Neuronal stem cell (in vitro differentiated cells): Measurements from ENCODE around the gene CENPM.

ENCODE experiments used
- DNase-seq: peaks from one replicate; pipeline ENCODE4 v3.0.0-alpha.2; 2013; ENCODE audit warnings: low spot score
- H2AFZ ChIP-seq: one replicate; pipeline ENCODE4 v1.6.1; 2013; ENCODE audit warnings: mild to moderate bottlenecking, low read length, inconsistent platforms
- H2AK5ac ChIP-seq: 2 replicates; pipeline ENCODE4 v1.6.1; 2013; ENCODE audit warnings: low read depth, mild to moderate bottlenecking, inconsistent platforms, low read length, moderate library complexity, mixed read lengths
- H2BK120ac ChIP-seq: 2 replicates; pipeline ENCODE4 v1.6.1; 2013; ENCODE audit warnings: low read depth, mild to moderate bottlenecking, inconsistent platforms, low read length, moderate library complexity, mixed read lengths
- H2BK12ac ChIP-seq: one replicate; pipeline ENCODE4 v1.6.1; 2013; ENCODE audit warnings: low read length, inconsistent platforms
- H2BK15ac ChIP-seq: 2 replicates; pipeline ENCODE4 v1.6.1; 2013; ENCODE audit warnings: mild to moderate bottlenecking, low read length, inconsistent platforms, mixed read lengths
- H2BK5ac ChIP-seq: one replicate; pipeline ENCODE4 v1.6.1; 2013; ENCODE audit warnings: inconsistent platforms, mild to moderate bottlenecking, low read length, moderate library complexity
- H3K14ac ChIP-seq: one replicate; pipeline ENCODE4 v1.6.1; 2013; ENCODE audit warnings: low read length, inconsistent platforms
- H3K18ac ChIP-seq: 2 replicates; pipeline ENCODE4 v1.6.1; 2013; ENCODE audit warnings: low read length, inconsistent platforms
- H3K23ac ChIP-seq: 2 replicates; pipeline ENCODE4 v1.6.1; 2013; ENCODE audit warnings: low read depth, mild to moderate bottlenecking, mixed read lengths, low read length, inconsistent platforms; ENCODE audit not compliant: poor library complexity
- H3K27ac ChIP-seq: replicated peaks from 3 replicates; pipeline ENCODE4 v1.5.1; 2013; ENCODE audit warnings: low read length, inconsistent platforms
- H3K27me3 ChIP-seq, 3 experiments: 2 replicates each; pipeline ENCODE4 v1.6.1; 2013; ENCODE audit warnings: low read length in 3 of 3, mild to moderate bottlenecking in 2 of 3, inconsistent platforms in 1 of 3, low read depth in 1 of 3, mixed read lengths in 1 of 3, moderate library complexity in 1 of 3; ENCODE audit not compliant: control insufficient read depth in 3 of 3, insufficient read depth in 3 of 3
- H3K36me3 ChIP-seq, 2 donors: replicated peaks in 1 of 2; 2 replicates each; pipeline ENCODE4 v1.6.1; 2013; ENCODE audit warnings: low read length in 2 of 2; ENCODE audit not compliant: control insufficient read depth in 2 of 2, insufficient read depth in 2 of 2
- H3K4ac ChIP-seq: 2 replicates; pipeline ENCODE4 v1.6.1; 2013; ENCODE audit warnings: inconsistent platforms, mild to moderate bottlenecking, low read length, moderate library complexity
- H3K4me1 ChIP-seq, 2 donors: 1 replicate in 1 of 2; 2 replicates in 1 of 2; pipeline ENCODE4 v1.6.1; 2013; ENCODE audit warnings: low read length in 2 of 2, low read depth in 1 of 2; ENCODE audit not compliant: control insufficient read depth in 2 of 2, insufficient read depth in 1 of 2
- H3K4me2 ChIP-seq: one replicate; pipeline ENCODE4 v1.6.1; 2013; ENCODE audit warnings: mild to moderate bottlenecking, low read length, inconsistent platforms; ENCODE audit not compliant: insufficient read depth, poor library complexity, severe bottlenecking
- H3K4me3 ChIP-seq, 2 donors: 2 replicates each; pipeline ENCODE4 v1.5.1; 2013; ENCODE audit warnings: low read length in 2 of 2, mild to moderate bottlenecking in 2 of 2, inconsistent platforms in 1 of 2, moderate library complexity in 1 of 2
- H3K79me1 ChIP-seq: one replicate; pipeline ENCODE4 v1.6.1; 2013; ENCODE audit warnings: low read depth, mild to moderate bottlenecking, inconsistent platforms, low read length, moderate library complexity
- H3K9ac ChIP-seq: one replicate; pipeline ENCODE4 v1.6.1; 2013; ENCODE audit warnings: mild to moderate bottlenecking, low read depth, low read length, inconsistent platforms; ENCODE audit not compliant: poor library complexity
- H3K9me3 ChIP-seq, 2 donors: replicated peaks in 1 of 2; 2 replicates each; pipeline versions ENCODE3 to v1.6.1; 2013; ENCODE audit warnings: low read length in 2 of 2, mild to moderate bottlenecking in 2 of 2, inconsistent platforms in 1 of 2, low read depth in 1 of 2, mixed read lengths in 1 of 2, moderate library complexity in 1 of 2; ENCODE audit not compliant: control insufficient read depth in 2 of 2, insufficient read depth in 1 of 2
- H4K8ac ChIP-seq: one replicate; pipeline ENCODE4 v1.6.1; 2013; ENCODE audit warnings: low read depth, mild to moderate bottlenecking, inconsistent platforms, low read length, moderate library complexity
- H4K91ac ChIP-seq: one replicate; pipeline ENCODE4 v1.6.1; 2013; ENCODE audit warnings: low read length, low read depth, mild to moderate bottlenecking, inconsistent platforms; ENCODE audit not compliant: poor library complexity
- WGBS, 2 donors: extraction: QIAGEN DNeasy Blood & Tissue Kit; methylation state at CpG; one replicate each; pipeline ENCODE4 v1.1.7; 2013; ENCODE audit warnings: missing lambda C conversion rate in 2 of 2, mixed read lengths in 1 of 2; ENCODE audit not compliant: insufficient read length in 2 of 2, insufficient replicate concordance in 1 of 2; ENCODE audit errors: extremely low coverage in 2 of 2; 5-methylcytosine and 5-hydroxymethylcytosine counted together

Gene CENPM

DNA sequence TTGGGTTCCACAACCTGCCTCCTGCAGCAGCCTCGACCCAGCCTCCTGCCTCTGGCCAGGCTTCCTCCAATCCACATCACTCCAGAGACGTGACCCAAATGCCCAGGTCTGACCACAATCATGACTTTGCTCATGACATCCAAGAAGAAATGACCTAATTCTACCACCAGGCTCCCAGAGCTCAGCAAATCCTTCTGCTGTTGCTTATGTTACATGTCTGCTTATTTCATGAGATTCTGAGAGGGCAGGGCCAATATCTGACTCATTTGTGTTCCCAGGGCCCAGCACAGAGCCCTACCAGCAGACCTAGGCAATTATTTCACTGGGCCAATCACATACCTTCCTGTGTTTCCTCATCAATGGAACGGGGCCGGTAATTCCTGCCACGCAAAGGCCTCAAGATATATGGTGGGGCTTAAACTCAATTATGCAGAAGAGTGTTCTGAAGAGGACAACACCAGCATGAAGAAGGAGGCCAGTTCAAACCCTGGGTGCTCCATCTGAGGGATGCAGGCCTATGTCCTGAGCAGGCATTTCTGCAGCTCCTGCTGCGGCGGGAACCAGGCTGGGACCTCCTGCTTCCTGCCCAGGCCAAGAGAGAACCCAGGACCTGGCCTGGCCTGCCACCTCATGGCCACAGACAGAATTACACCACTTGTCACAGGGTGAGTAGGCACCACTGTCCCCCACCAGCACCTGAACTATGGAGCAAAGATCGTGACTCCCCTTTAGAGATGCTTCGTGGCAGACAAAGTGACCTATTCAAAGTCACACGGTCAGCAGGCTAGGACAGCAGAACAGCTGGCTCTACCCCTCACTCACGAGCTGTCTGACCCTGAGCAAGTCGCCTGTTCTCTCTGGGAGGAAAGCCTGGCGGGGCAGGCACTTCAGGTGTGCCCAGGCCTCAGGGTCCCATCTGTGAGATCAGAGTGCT is 5.9 kb downstream of the CENPM start:
- Histone ChIP-seq H2AK5ac (no peak overlapping the region), H4K91ac (no peak overlapping the region), H3K4me3 (no peak overlapping the region), H3K79me1 (peaks cover 17% of the 10 kb centered on the region), H2BK15ac (no peak overlapping the region), H3K18ac (no peak overlapping the region), H3K9ac (no peak overlapping the region), H3K4me2 (no peak overlapping the region), H3K4ac (no peak overlapping the region), H2BK5ac (no peak overlapping the region), H3K27me3 (no peaks in the 10 kb centered on the region), H3K23ac (no peak overlapping the region), H4K8ac (no peak overlapping the region), H3K27ac (no peak overlapping the region), H2BK12ac (no peak overlapping the region), H3K36me3 (peaks cover 49 to 91% of the 10 kb centered on the region in 2 donors), H2AFZ (no peak overlapping the region), H3K9me3 (peaks cover 0 to 2% of the 10 kb centered on the region in 2 donors), H3K4me1 (peaks cover 6 to 7% of the 10 kb centered on the region in 2 donors), H2BK120ac (no peak overlapping the region), H3K14ac (no peak overlapping the region)
- peak; percentile 70 for DNase-seq
- WGBS, 2 donors, result no CpG with 5 or more reads among the region's 13 CpGs

DNA sequence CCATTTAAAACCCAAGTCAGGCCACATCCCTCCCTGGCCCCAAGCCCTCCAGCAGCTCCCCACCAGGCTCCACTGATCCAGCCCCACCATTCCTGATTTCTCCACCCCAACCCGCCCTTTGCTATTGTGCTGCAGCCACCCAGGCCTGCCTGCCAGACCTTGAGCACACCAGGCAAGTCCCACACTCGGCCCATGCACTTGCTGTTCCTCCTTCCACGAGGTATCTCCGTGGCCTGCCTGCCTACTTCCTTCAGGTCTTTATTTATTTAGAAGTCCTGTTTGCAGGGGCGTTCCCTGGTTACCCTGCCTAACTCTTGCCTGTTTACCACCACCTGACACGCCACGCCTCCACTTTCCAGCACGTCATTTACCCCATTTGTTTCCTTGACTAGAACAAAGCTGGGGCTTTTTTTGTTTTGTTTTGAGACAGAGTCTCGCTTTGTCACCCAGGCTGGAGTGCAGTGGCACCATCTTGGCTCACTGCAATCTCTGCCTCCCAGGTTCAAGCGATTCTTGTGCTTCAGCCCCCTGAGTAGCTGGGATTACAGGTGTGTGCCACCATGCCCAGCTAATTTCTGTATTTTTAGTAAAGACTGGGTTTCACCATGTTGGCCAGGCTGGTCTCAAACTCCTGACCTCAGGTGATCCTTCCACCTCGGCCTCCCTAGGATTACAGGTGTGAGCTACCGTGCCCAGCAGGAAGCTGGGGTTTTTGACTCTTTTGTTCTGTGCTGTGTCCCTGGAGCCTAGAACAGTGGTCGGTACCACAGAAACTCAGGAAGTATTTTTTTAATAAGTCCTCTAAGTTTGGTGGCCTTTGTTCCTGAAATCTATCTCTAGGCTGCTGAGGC is 6.7 kb downstream of the CENPM start:
- Histone ChIP-seq H3K4ac (no peak overlapping the region), H2BK15ac (no peak overlapping the region), H4K8ac (no peak overlapping the region), H3K9me3 (peaks cover 0 to 2% of the 10 kb centered on the region in 2 donors), H2BK120ac (no peak overlapping the region), H3K23ac (no peak overlapping the region), H2BK12ac (no peak overlapping the region), H3K27me3 (no peaks in the 10 kb centered on the region), H4K91ac (no peak overlapping the region), H3K14ac (no peak overlapping the region), H2BK5ac (no peak overlapping the region), H3K18ac (no peak overlapping the region), H3K4me1 (no peaks in the 10 kb centered on the region), H3K4me3 (no peak overlapping the region), H2AK5ac (no peak overlapping the region), H3K27ac (no peak overlapping the region), H3K9ac (no peak overlapping the region), H2AFZ (no peak overlapping the region), H3K36me3 (peaks cover 47 to 92% of the 10 kb centered on the region in 2 donors), H3K79me1 (peaks cover 11% of the 10 kb centered on the region), H3K4me2 (no peak overlapping the region)
- no peak for DNase-seq
- no CpG with 5 or more reads among the region's 13 CpGs for WGBS, 2 donors

DNA sequence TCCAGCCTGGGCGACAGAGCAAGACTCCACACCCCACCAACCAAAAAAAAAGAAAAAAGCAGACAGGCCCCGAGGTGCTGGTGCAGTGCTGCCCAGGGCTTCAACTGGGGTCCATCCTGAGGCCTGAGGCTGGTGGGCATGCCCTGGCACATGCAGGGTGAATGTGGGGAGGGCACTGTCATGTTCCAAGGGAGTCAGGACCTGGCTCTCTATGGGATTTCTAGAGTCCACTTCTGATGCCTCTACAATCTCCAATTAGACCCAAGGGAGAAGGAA is 10.1 kb downstream of the CENPM start:
- no peak overlapping the region for H2AFZ ChIP-seq
- no CpG with 5 or more reads among the region's 2 CpGs for WGBS, 2 donors
- no peak overlapping the region for H3K23ac ChIP-seq
- H3K14ac ChIP-seq, result no peak overlapping the region
- H2BK120ac ChIP-seq, result no peak overlapping the region
- H2AK5ac ChIP-seq, result no peak overlapping the region
- H3K4me1 ChIP-seq, result peaks cover 0 to 2% of the 10 kb centered on the region in 2 donors
- no peak overlapping the region for H4K91ac ChIP-seq
- H2BK15ac ChIP-seq, result no peak overlapping the region
- no peak overlapping the region for H3K9ac ChIP-seq
- H3K27ac ChIP-seq, result no peak overlapping the region
- H3K18ac ChIP-seq, result no peak overlapping the region
- H2BK5ac ChIP-seq, result no peak overlapping the region
- H3K4ac ChIP-seq, result no peak overlapping the region
- peaks cover 0 to 2% of the 10 kb centered on the region in 2 donors for H3K9me3 ChIP-seq
- H3K4me3 ChIP-seq, result no peak overlapping the region
- no peak overlapping the region for H2BK12ac ChIP-seq
- H3K79me1 ChIP-seq, result peaks cover 11% of the 10 kb centered on the region
- H4K8ac ChIP-seq, result no peak overlapping the region
- DNase-seq, result no peak
- H3K4me2 ChIP-seq, result no peak overlapping the region
- H3K27me3 ChIP-seq, result no peaks in the 10 kb centered on the region
- H3K36me3 ChIP-seq, result peaks cover 32 to 79% of the 10 kb centered on the region in 2 donors

DNA sequence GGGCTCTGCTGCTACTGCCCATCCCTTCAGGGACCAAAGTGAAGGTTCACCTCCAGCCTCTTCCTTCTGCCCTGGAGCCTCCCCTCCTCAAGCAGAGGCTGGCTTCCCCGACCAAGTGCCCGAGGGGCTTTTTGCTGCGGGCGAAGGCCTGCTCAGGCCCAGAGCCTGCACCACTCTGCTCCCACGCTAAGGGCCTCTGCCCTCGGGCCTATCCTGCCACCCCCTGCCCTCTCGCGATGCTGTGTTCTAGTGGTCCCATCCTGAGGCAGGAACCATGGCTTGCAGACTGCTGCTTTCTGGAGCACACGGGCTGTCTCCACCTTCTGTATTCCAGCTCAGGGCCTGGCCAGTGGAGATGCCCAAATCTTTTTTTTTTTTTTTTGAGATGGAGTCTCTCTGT is 11.4 kb downstream of the CENPM start:
- no peak overlapping the region for H3K23ac ChIP-seq
- H3K9me3 ChIP-seq, result peaks cover 0 to 2% of the 10 kb centered on the region in 2 donors
- H3K27me3 ChIP-seq, result no peaks in the 10 kb centered on the region
- no peak overlapping the region for H3K4me3 ChIP-seq
- peaks cover 22 to 68% of the 10 kb centered on the region in 2 donors for H3K36me3 ChIP-seq
- H3K18ac ChIP-seq, result peak overlapping the region; percentile 48
- H3K27ac ChIP-seq, result no peak overlapping the region
- no peak overlapping the region for H2AFZ ChIP-seq
- peaks cover 0 to 2% of the 10 kb centered on the region in 2 donors for H3K4me1 ChIP-seq
- no peak overlapping the region for H3K4ac ChIP-seq
- H2AK5ac ChIP-seq, result peak overlapping the region; percentile 37
- H4K91ac ChIP-seq, result no peak overlapping the region
- H3K9ac ChIP-seq, result no peak overlapping the region
- H2BK12ac ChIP-seq, result no peak overlapping the region
- DNase-seq, result no peak
- H3K4me2 ChIP-seq, result no peak overlapping the region
- no peak overlapping the region for H2BK15ac ChIP-seq
- H2BK120ac ChIP-seq, result no peak overlapping the region
- no peak overlapping the region for H4K8ac ChIP-seq
- peaks cover 11% of the 10 kb centered on the region for H3K79me1 ChIP-seq
- H3K14ac ChIP-seq, result no peak overlapping the region
- no CpG with 5 or more reads among the region's 9 CpGs for WGBS, 2 donors
- no peak overlapping the region for H2BK5ac ChIP-seq
